GM12878 (cell line): ENCODE results near the gene C17orf50. TPM values are rescaled to one million over a fixed set of nuclear protein-coding genes. Genes with fewer than 3 reads are reported as not detected.

Experiments used
- ATAC-seq: fragments of 200-7000 bp; cut with Tn5 transposase; 3 replicates; pipeline ENCODE4 v1.9.1; 2020; ENCODE audit warnings: mild to moderate bottlenecking, moderate library complexity
- BruUV-seq: library from RNA; stranded (reverse); fragments of 400-500 nt; replicated peaks from 2 replicates; lab custom pipeline; 2021; lab: Mats Ljungman, UMichigan
- CTCF ChIA-PET: fragments of 300-600 bp; sonication (Branson Sonifier 250); formaldehyde crosslinking; extraction: SDS; loops from one replicate; lab custom pipeline; 2021; ENCODE audit warnings: inconsistent platforms; lab: Yijun Ruan, JAX
- POLR2A ChIA-PET: fragments of 350-600 bp; formaldehyde crosslinking; extraction: SDS; loops from one replicate; lab custom pipeline; 2021; ENCODE audit warnings: inconsistent platforms; lab: Charles Lee
- RAD21 ChIA-PET: fragments of 300-600 bp; sonication (Branson Sonifier 250); formaldehyde crosslinking; loops from one replicate; lab custom pipeline; 2023; ENCODE audit warnings: antibody characterized with exemption; ENCODE audit not compliant: unreplicated experiment; lab: Charles Lee
- SMC1A ChIA-PET: fragments of 300-600 bp; sonication (Branson Sonifier 250); formaldehyde crosslinking; loops from one replicate; lab custom pipeline; 2023; ENCODE audit not compliant: unreplicated experiment, uncharacterized antibody; lab: Charles Lee
- DNase-seq: peaks from one replicate; pipeline ENCODE4 v3.0.0-alpha.2; 2011; ENCODE audit warnings: low read depth, low spot score
- FAIRE-seq: peaks from 3 replicates; lab custom pipeline; 2011; peaks lifted over from hg19 to GRCh38; lab: Jason Lieb, UNC
- H2AFZ ChIP-seq: 2 replicates; pipeline ENCODE4 v1.6.0; 2011; ENCODE audit warnings: low read depth, low read length, control low read depth; ENCODE audit not compliant: control insufficient read depth
- H3K27ac ChIP-seq: 2 replicates; pipeline ENCODE4 v1.5.1; 2011; ENCODE audit warnings: control low read depth; ENCODE audit not compliant: control insufficient read depth, insufficient read depth
- H3K27me3 ChIP-seq, 2 experiments: replicated peaks in 1 of 2; 2 replicates each; pipeline versions ENCODE4 v1.6.0 to v1.6.1; 2011; ENCODE audit warnings: low read length in 1 of 2; ENCODE audit not compliant: control insufficient read depth in 2 of 2, insufficient read depth in 2 of 2
- H3K36me3 ChIP-seq, 2 experiments: 2 replicates each; pipeline ENCODE4 v1.5.1; 2011; ENCODE audit warnings: low read length in 1 of 2; ENCODE audit not compliant: control insufficient read depth in 2 of 2, insufficient read depth in 2 of 2
- H3K4me1 ChIP-seq: 2 replicates; pipeline ENCODE4 v1.6.1; 2011; ENCODE audit warnings: mild to moderate bottlenecking, low read length, moderate library complexity, mixed read lengths; ENCODE audit not compliant: control insufficient read depth, insufficient read depth
- H3K4me2 ChIP-seq: 2 replicates; pipeline ENCODE4 v1.6.0; 2011; ENCODE audit warnings: control low read depth; ENCODE audit not compliant: control insufficient read depth, insufficient read depth
- H3K4me3 ChIP-seq: fragments of 200-600 bp; sonication (generic); 2 replicates; pipeline ENCODE4 v1.5.1; 2016
- H3K79me2 ChIP-seq: 2 replicates; pipeline ENCODE4 v1.6.0; 2011; ENCODE audit warnings: low read length; ENCODE audit not compliant: control insufficient read depth, insufficient read depth
- H3K9ac ChIP-seq: 2 replicates; pipeline ENCODE4 v1.8.0; 2011; ENCODE audit warnings: low read length, control low read depth, mixed read lengths; ENCODE audit not compliant: control insufficient read depth, insufficient read depth
- H3K9me3 ChIP-seq: replicated peaks from 3 replicates; pipeline ENCODE4 v1.5.1; 2011; ENCODE audit warnings: mild to moderate bottlenecking, low read length; ENCODE audit not compliant: control insufficient read depth, insufficient read depth
- H4K20me1 ChIP-seq: 2 replicates; pipeline ENCODE4 v1.6.0; 2011; ENCODE audit not compliant: control insufficient read depth, insufficient read depth
- DPF2 ChIP-seq: fragments of 450-650 bp; IDR thresholded peaks from 2 replicates; pipeline ENCODE4 v1.6.1; 2017; ENCODE audit warnings: mild to moderate bottlenecking
- FOXK2 ChIP-seq: fragments of 450-650 bp; IDR thresholded peaks from 2 replicates; pipeline ENCODE4 v1.6.1; 2017; ENCODE audit warnings: mild to moderate bottlenecking, moderate library complexity
- FOXM1 ChIP-seq: IDR thresholded peaks from 2 replicates; pipeline ENCODE4 v1.6.1; 2012; ENCODE audit warnings: low read depth, mild to moderate bottlenecking, inconsistent platforms, low read length, moderate library complexity
- IRF4 ChIP-seq: IDR thresholded peaks from 2 replicates; pipeline ENCODE4 v1.6.1; 2011; ENCODE audit warnings: low read depth, low read length
- KDM1A ChIP-seq: fragments of 200-600 bp; sonication (generic); IDR thresholded peaks from 2 replicates; pipeline ENCODE4 v1.6.1; 2016; ENCODE audit warnings: borderline replicate concordance
- MEF2A ChIP-seq: IDR thresholded peaks from 2 replicates; pipeline ENCODE4 v1.6.1; 2011; ENCODE audit warnings: low read depth, mild to moderate bottlenecking, low read length, moderate library complexity; ENCODE audit not compliant: insufficient read depth
- NFYB ChIP-seq: IDR thresholded peaks from 2 replicates; pipeline ENCODE4 v1.6.1; 2011; ENCODE audit warnings: low read depth, mild to moderate bottlenecking, low read length, improper control_type of control experiment, moderate library complexity; ENCODE audit not compliant: insufficient read depth
- RAD21 ChIP-seq: IDR thresholded peaks from 2 replicates; pipeline ENCODE4 v1.6.1; 2011; ENCODE audit warnings: mild to moderate bottlenecking, low read depth, low read length, moderate library complexity; ENCODE audit not compliant: insufficient read depth
- RUNX3 ChIP-seq: IDR thresholded peaks from 2 replicates; pipeline ENCODE4 v1.6.1; 2012; ENCODE audit warnings: low read length, inconsistent platforms
- SMARCA5 ChIP-seq: fragments of 450-650 bp; IDR thresholded peaks from 2 replicates; pipeline ENCODE4 v1.6.1; 2017; ENCODE audit warnings: mild to moderate bottlenecking
- YY1 ChIP-seq: IDR thresholded peaks from 2 replicates; pipeline ENCODE4 v1.6.1; 2011; ENCODE audit warnings: low read depth, mild to moderate bottlenecking, low read length
- WGBS: methylation state at CpG from one replicate; pipeline ENCODE4 v1.1.6; 2016; ENCODE audit warnings: low lambda C conversion rate; ENCODE audit not compliant: insufficient replicate concordance, insufficient coverage; ENCODE audit errors: missing lambda C conversion rate; 5-methylcytosine and 5-hydroxymethylcytosine counted together
- in situ Hi-C: fragments of 300-500 bp; cut with MboI; formaldehyde crosslinking; loops from 9 replicates; pipeline ENCODE4 v1.14.3; 2018; ENCODE audit warnings: mixed read lengths
- intact Hi-C: fragments of 100-400 bp; cut with micrococcal nuclease; formaldehyde crosslinking; loops from one replicate; pipeline ENCODE4 v1.14.2; 2022; ENCODE audit not compliant: unreplicated experiment
- polyA plus RNA-seq, 11 experiments: library from polyadenylated mRNA; depleted of rRNA in 4 of 11; unstranded in 6 of 11; stranded (reverse) in 5 of 11; fragments of >200 nt; fragmentation: Nextera tagmentation in 4 of 11; fragmentation: Illumina TruSeq in 1 of 11; extraction: Ambion mirVana in 4 of 11; extraction: Trizol in 1 of 11; gene quantifications; 1 replicate in 1 of 11; 2 replicates in 10 of 11; pipeline versions ENCODE4 v1.2.1 to v1.2.3, GENCODE V29; 2011 to 2016; ENCODE audit warnings: inconsistent platforms in 2 of 11, missing spikeins in 2 of 11, low read depth in 1 of 11
- total RNA-seq, 4 experiments: library from RNA; depleted of rRNA in 3 of 4; stranded (reverse); fragments of >200 nt in 3 of 4; fragmentation: Illumina TruSeq in 1 of 4; extraction: Trizol in 1 of 4; gene quantifications; 2 replicates each; pipeline versions ENCODE4 v1.2.1 to v1.2.3, GENCODE V29; 2013 to 2021
- TF ChIP-seq, protein P1 (sequence below), 3 experiments: IDR thresholded peaks in 2 of 3; conservative IDR thresholded peaks in 1 of 3; 2 replicates each; pipeline ENCODE4 v1.5.1; 2011; ENCODE audit warnings: low read depth in 3 of 3, low read length in 3 of 3, mild to moderate bottlenecking in 3 of 3, control low read depth in 2 of 3, moderate library complexity in 2 of 3, inconsistent platforms in 1 of 3, mixed read lengths in 1 of 3; ENCODE audit not compliant: control insufficient read depth in 2 of 3, insufficient read depth in 1 of 3; ENCODE audit errors: extremely low read depth in 1 of 3
- TF ChIP-seq, protein P2 (sequence below): IDR thresholded peaks from 2 replicates; pipeline ENCODE4 v1.6.1; 2012; ENCODE audit warnings: improper control_type of control experiment, low read depth, low read length; ENCODE audit not compliant: insufficient replicate concordance
- TF ChIP-seq, protein P3 (sequence below): fragments of 450-650 bp; IDR thresholded peaks from 2 replicates; pipeline ENCODE4 v1.6.1; 2014; ENCODE audit warnings: mild to moderate bottlenecking

The C17orf50 gene
- total and polyA plus RNA-seq, 10 of the 15 experiments (the other 5 are each of a cell fraction or from before 2014, with no cell fraction given) = 0.16 TPM; not detected in 9

DNA sequence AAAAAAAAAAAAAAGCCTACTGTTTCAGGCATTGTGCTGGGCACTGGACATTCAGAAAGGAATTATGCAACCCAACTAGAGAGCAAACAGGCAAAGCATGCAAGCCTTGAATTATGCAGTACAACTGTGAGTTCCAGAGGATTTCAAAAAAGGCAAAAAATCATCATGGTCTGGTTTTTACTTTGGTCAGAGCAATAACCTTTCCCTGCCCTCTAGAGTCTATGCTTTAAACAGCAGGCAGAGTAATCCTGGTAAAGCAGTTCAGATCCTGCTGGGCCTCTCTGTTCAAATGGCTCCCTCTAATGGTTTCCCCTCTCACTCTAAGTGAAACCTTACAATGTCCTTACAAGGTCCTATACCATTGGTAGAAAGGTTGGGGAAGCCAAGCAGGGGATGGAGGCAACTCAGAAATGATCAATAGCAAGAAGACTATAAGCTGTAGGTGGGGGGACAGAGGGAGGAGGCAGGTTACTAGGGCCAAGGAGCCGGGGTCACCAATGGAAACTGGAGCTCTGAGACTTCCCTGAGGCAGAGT lies 44.0 kb downstream of the C17orf50 start:
- Histone ChIP-seq H3K27me3 (no peaks in the 10 kb centered on the region; a peak in 1 of 4 replicates), H3K27ac (no peak overlapping the region), H3K36me3 (no peaks in the 10 kb centered on the region), H3K4me1 (peaks cover 4% of the 10 kb centered on the region), H3K9me3 (no peaks in the 10 kb centered on the region), H3K4me2 (no peak overlapping the region), H2AFZ (peak overlapping the region; percentile 66), H3K4me3 (no peak overlapping the region), H3K79me2 (peaks cover 6% of the 10 kb centered on the region), H4K20me1 (no peaks in the 10 kb centered on the region), H3K9ac (no peak overlapping the region)
- POLR2A ChIA-PET = interaction anchor here (0.6 to 0.8 kb wide), 3 partner anchors 29 to 694 kb away, joined by 3 to 6 read pairs (median 5); no protein-coding TSS in a partner anchor
- SMC1A ChIA-PET = interaction anchor here (0.5 to 1.5 kb wide), 3 partner anchors 12 to 215 kb away, joined by 3 to 5 read pairs (median 4); no protein-coding TSS in a partner anchor
- peak; percentile 48 for DNase-seq
- ATAC-seq = peak; percentile 71
- intact Hi-C loops (no loop called here), in situ Hi-C loops (loop anchor here (5.0 kb wide), 1 partner anchor 37 kb away; no protein-coding TSS in a partner anchor)
- FAIRE-seq = no peak
- RAD21 ChIA-PET = interaction anchor here (0.6 to 1.9 kb wide), 3 partner anchors 13 to 45 kb away, joined by 3 to 24 read pairs (median 3); no protein-coding TSS in a partner anchor
- WGBS = 8% methylated on average over 1 of the region's 1 CpG
- CTCF ChIA-PET = interaction anchor here (0.6 to 11.6 kb wide), 16 partner anchors 8 to 850 kb away, joined by 3 to 220 read pairs (median 3); partner anchors contain the start of gene C17orf50
- BruUV-seq = no TSS peak
- TF ChIP-seq YY1 (peak; percentile 68), IRF4 (peak; percentile 77), MEF2A (no peak), NFYB (0 out of 2 replicates have a peak, but pooled peaks have one; percentile 7), DPF2 (no peak), SMARCA5 (peak; percentile 83), FOXK2 (no peak), KDM1A (no peak), RUNX3 (peak; percentile 34; the same call in 1 of the 2 replicates), RAD21 (peak; percentile 82), FOXM1 (peak; percentile 54; the same call in 1 of the 2 replicates)
- TF ChIP-seq, protein P1, sequence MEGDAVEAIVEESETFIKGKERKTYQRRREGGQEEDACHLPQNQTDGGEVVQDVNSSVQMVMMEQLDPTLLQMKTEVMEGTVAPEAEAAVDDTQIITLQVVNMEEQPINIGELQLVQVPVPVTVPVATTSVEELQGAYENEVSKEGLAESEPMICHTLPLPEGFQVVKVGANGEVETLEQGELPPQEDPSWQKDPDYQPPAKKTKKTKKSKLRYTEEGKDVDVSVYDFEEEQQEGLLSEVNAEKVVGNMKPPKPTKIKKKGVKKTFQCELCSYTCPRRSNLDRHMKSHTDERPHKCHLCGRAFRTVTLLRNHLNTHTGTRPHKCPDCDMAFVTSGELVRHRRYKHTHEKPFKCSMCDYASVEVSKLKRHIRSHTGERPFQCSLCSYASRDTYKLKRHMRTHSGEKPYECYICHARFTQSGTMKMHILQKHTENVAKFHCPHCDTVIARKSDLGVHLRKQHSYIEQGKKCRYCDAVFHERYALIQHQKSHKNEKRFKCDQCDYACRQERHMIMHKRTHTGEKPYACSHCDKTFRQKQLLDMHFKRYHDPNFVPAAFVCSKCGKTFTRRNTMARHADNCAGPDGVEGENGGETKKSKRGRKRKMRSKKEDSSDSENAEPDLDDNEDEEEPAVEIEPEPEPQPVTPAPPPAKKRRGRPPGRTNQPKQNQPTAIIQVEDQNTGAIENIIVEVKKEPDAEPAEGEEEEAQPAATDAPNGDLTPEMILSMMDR (IDR thresholded peaks at IDR 0.05 in 2 of 3, conservative IDR thresholded peaks at IDR 0.05 in 1 of 3; ENCODE audit: control insufficient read depth in 2 of 3, extremely low read depth in 1 of 3, insufficient read depth in 1 of 3, low read depth in 3 of 3, low read length in 3 of 3) = peak; percentile 89 to 98 (median 97)
- TF ChIP-seq, protein P2, sequence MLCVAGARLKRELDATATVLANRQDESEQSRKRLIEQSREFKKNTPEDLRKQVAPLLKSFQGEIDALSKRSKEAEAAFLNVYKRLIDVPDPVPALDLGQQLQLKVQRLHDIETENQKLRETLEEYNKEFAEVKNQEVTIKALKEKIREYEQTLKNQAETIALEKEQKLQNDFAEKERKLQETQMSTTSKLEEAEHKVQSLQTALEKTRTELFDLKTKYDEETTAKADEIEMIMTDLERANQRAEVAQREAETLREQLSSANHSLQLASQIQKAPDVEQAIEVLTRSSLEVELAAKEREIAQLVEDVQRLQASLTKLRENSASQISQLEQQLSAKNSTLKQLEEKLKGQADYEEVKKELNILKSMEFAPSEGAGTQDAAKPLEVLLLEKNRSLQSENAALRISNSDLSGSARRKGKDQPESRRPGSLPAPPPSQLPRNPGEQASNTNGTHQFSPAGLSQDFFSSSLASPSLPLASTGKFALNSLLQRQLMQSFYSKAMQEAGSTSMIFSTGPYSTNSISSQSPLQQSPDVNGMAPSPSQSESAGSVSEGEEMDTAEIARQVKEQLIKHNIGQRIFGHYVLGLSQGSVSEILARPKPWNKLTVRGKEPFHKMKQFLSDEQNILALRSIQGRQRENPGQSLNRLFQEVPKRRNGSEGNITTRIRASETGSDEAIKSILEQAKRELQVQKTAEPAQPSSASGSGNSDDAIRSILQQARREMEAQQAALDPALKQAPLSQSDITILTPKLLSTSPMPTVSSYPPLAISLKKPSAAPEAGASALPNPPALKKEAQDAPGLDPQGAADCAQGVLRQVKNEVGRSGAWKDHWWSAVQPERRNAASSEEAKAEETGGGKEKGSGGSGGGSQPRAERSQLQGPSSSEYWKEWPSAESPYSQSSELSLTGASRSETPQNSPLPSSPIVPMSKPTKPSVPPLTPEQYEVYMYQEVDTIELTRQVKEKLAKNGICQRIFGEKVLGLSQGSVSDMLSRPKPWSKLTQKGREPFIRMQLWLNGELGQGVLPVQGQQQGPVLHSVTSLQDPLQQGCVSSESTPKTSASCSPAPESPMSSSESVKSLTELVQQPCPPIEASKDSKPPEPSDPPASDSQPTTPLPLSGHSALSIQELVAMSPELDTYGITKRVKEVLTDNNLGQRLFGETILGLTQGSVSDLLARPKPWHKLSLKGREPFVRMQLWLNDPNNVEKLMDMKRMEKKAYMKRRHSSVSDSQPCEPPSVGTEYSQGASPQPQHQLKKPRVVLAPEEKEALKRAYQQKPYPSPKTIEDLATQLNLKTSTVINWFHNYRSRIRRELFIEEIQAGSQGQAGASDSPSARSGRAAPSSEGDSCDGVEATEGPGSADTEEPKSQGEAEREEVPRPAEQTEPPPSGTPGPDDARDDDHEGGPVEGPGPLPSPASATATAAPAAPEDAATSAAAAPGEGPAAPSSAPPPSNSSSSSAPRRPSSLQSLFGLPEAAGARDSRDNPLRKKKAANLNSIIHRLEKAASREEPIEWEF = no peak
- TF ChIP-seq, protein P3, sequence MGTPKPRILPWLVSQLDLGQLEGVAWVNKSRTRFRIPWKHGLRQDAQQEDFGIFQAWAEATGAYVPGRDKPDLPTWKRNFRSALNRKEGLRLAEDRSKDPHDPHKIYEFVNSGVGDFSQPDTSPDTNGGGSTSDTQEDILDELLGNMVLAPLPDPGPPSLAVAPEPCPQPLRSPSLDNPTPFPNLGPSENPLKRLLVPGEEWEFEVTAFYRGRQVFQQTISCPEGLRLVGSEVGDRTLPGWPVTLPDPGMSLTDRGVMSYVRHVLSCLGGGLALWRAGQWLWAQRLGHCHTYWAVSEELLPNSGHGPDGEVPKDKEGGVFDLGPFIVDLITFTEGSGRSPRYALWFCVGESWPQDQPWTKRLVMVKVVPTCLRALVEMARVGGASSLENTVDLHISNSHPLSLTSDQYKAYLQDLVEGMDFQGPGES = no peak
